Activated naive CD4-positive, alpha-beta T cell treated with anti-CD3 and anti-CD28 coated beads, Interleukin-2, amount 50 U/mL, for 72 hours (primary cell): ENCODE results near the gene TPSG1. TPM values are rescaled to one million over a fixed set of nuclear protein-coding genes. Genes with fewer than 3 reads are reported as not detected.
"Not testable (repeated sequence)": the region's sequence is repeated elsewhere in the genome, so short reads cannot be mapped to it uniquely, and the experiment has no call there.

ENCODE experiments used
- ATAC-seq, 2 donors: fragments of 150-1000 bp; cut with Tn5 transposase; 2 replicates each; pipeline ENCODE4 v1.10.0; 2021; ENCODE audit warnings: mild to moderate bottlenecking in 2 of 2, moderate library complexity in 2 of 2
- DNase-seq, 2 donors: peaks; one replicate each; pipeline ENCODE4 v3.0.0; 2021 to 2022; ENCODE audit warnings: low spot score in 2 of 2
- H3K27ac Mint-ChIP-seq, 2 donors: one replicate each; pipeline ENCODE4 v1.8.0; 2022; ENCODE audit warnings: mild to moderate bottlenecking in 2 of 2, mixed read lengths in 2 of 2
- H3K36me3 Mint-ChIP-seq, 2 donors: one replicate each; pipeline ENCODE4 v1.8.0; 2022; ENCODE audit warnings: mixed read lengths in 2 of 2
- H3K9me3 Mint-ChIP-seq, 2 donors: one replicate each; pipeline ENCODE4 v1.8.0; 2022; ENCODE audit warnings: mixed read lengths in 2 of 2
- total RNA-seq, 2 donors: library from RNA; stranded (reverse); gene quantifications; one replicate each; pipeline ENCODE4 v1.2.3, GENCODE V29; 2022

TPSG1 gene
- total RNA-seq = not detected

DNA sequence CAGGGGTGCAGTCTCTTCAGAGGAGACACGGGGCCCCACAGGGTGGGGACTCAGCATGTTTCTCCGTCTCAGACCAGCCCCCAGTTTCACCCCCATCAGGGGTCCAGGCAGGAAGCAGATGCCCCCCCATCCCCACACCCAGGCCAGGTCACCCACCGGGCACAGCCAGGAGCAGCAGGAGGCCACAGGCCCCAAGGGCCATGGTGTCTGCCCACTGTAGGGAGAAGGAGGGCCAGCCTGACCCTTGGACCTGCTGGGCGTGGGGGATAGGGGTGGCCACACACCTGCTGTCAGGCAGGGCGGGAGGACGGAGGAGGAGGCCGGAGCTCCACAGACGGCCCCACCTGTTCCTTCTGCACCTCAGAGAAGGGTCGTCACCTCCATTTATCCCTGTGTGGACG lies at the start of gene TPSG1:
Gene TPSG1 (minus strand): TSS at position 218 of the 401 bp plus-strand sequence. CDS start 16 bp downstream, at position 202.
- Mint-ChIP-seq H3K27ac (peak within 1 kb of the TSS in 1 of 2 donors; percentile 28), H3K9me3 (no peaks in the 10 kb centered on the region), H3K36me3 (no peaks in the 10 kb centered on the region)
- ATAC-seq = no peak
- DNase-seq = no peak

GRCh38 chr16:1274767-1275166 lies 49.7 kb upstream of the TPSG1 start:
- Mint-ChIP-seq H3K27ac (no peak overlapping the region), H3K36me3 (no peaks in the 10 kb centered on the region), H3K9me3 (peaks cover 0 to 5% of the 10 kb centered on the region in 2 donors)
- DNase-seq = no peak
- no peak for ATAC-seq

GRCh38 chr16:1273816-1274215 lies 48.7 kb upstream of the TPSG1 start:
- no peak for ATAC-seq
- Mint-ChIP-seq H3K27ac (no peak overlapping the region), H3K36me3 (no peaks in the 10 kb centered on the region), H3K9me3 (peaks cover 0 to 5% of the 10 kb centered on the region in 2 donors)
- DNase-seq = no peak

GRCh38 chr16:1272453-1273198 lies 47.6 kb upstream of the TPSG1 start:
- H3K9me3 Mint-ChIP-seq = peaks cover 0 to 5% of the 10 kb centered on the region in 2 donors
- no peak for ATAC-seq

GRCh38 chr16:1271724-1272413 lies 46.8 kb upstream of the TPSG1 start:
- H3K27ac Mint-ChIP-seq, H3K9me3 Mint-ChIP-seq, ATAC-seq, DNase-seq, H3K36me3 Mint-ChIP-seq: not testable (repeated sequence)

More at GRCh38 chr16:1272453-1273198, 47.6 kb upstream of the TPSG1 start:
- Mint-ChIP-seq H3K36me3 (no peaks in the 10 kb centered on the region), H3K27ac (no peak overlapping the region)
- no peak for DNase-seq

DNA sequence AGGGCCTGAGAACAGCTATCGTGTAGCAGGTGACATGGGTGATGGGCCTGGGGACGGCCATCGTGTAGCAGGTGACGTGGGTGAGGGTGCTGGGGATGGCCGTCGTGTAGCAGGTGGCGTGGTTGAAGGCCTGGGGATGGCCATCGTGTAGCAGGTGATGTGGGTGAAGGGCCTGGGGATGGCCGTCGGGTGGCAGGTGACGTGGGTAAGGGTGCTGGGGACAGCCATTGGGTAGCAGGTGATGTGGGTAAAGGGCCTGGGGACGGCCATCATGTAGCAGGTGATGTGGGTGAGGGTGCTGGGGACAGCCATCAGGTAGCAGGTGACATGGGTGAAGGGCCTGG lies 46.3 kb upstream of the TPSG1 start:
- ATAC-seq = no peak
- Mint-ChIP-seq H3K9me3 (peaks cover 0 to 5% of the 10 kb centered on the region in 2 donors), H3K27ac (peak overlapping the region in 1 of 2 donors; percentile 22), H3K36me3 (no peaks in the 10 kb centered on the region)
- DNase-seq = no peak

DNA sequence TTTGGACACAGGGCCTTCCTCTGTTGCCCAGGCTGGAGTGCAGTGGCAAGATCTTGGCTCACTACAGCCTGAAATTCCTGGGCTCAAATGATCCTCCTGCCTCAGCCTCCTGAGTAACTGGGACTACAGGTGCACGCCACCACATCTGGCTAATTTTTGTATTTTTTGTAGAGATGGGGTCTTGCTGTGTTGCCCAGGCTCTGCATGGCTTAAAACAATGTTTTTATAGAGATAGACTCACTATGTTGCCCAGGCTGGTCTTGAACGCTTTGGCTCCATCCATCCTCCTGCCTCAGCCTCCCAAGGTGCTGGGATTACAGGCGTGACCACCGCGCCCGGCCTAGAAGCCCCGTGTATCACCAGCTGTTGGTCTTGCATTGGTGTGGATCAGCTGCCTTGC lies 44.4 kb upstream of the TPSG1 start:
- H3K27ac Mint-ChIP-seq, ATAC-seq: not testable (repeated sequence)

GRCh38 chr16:1265826-1266225 lies 40.8 kb upstream of the TPSG1 start:
- no peak overlapping the region for H3K27ac Mint-ChIP-seq
- ATAC-seq (no peak), DNase-seq (no peak)
- no peaks in the 10 kb centered on the region for H3K36me3 Mint-ChIP-seq
- peaks cover 6 to 10% of the 10 kb centered on the region in 2 donors for H3K9me3 Mint-ChIP-seq

More for the DNA sequence above, 44.4 kb upstream of the TPSG1 start:
- not testable (repeated sequence) for H3K36me3 Mint-ChIP-seq, DNase-seq, H3K9me3 Mint-ChIP-seq

DNA sequence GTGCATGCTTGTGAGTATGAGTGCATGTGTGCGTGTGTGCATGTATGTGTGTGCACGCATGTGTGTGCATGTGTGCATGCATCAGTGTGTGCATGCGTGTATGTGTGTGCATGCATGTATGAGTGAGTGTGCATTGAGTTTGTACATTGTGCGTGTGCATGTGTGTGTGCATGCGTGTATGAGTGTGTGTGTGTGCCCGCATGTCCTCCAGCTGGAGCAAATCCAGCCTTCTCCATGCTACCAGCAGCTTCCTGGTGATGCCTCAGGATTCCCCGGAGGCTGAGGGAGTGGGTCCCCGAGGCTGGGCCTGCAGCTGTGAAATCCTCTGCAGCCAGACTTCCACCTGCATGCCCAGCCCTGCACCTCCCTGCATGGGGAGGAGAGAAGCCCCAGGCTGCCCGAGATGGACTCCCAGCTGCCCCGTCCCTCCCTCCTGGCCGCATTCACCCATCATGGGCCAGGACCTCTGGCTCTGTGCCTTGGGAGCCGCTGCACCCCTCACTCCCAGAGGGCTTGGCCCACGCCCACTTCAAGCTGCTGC lies 40.1 kb upstream of the TPSG1 start:
- no peak overlapping the region for H3K27ac Mint-ChIP-seq
- no peak for ATAC-seq
- H3K36me3 Mint-ChIP-seq = no peaks in the 10 kb centered on the region
- no peak for DNase-seq
- peaks cover 6 to 10% of the 10 kb centered on the region in 2 donors for H3K9me3 Mint-ChIP-seq

- ATAC-seq (no peak), DNase-seq (no peak)
- H3K36me3 Mint-ChIP-seq = no peaks in the 10 kb centered on the region
- no peak overlapping the region for H3K27ac Mint-ChIP-seq
- peaks cover 6 to 10% of the 10 kb centered on the region in 2 donors for H3K9me3 Mint-ChIP-seq
Measured at GRCh38 chr16:1264345-1265089, 39.4 kb upstream of the TPSG1 start.

- no peak for DNase-seq
- Mint-ChIP-seq H3K9me3 (peaks cover 6 to 10% of the 10 kb centered on the region in 2 donors), H3K36me3 (no peaks in the 10 kb centered on the region), H3K27ac (no peak overlapping the region)
- ATAC-seq = no peak
Measured at GRCh38 chr16:1263591-1264344, 38.7 kb upstream of the TPSG1 start.

DNA sequence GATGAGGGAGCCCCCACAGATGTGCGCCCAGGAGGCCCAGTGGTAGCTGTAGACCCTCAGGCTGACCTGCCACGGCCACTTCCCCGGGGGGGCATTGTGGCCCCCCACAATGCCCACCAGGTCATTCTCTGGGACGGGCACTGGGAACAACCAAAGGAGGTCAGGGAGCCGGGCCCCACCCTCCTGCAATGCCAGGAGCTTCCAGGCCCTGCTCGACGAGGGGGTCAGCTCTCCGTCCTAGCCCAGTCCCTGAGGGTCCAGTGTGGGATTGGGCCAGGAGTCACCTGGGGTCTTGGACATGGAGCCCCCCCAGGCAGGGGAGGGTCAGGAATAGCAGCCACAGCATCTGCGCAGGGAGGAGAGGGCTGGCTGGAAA lies 37.8 kb upstream of the TPSG1 start:
- no peak overlapping the region for H3K27ac Mint-ChIP-seq
- DNase-seq = no peak
- no peak for ATAC-seq
- peaks cover 6 to 10% of the 10 kb centered on the region in 2 donors for H3K9me3 Mint-ChIP-seq
- H3K36me3 Mint-ChIP-seq = no peaks in the 10 kb centered on the region

DNA sequence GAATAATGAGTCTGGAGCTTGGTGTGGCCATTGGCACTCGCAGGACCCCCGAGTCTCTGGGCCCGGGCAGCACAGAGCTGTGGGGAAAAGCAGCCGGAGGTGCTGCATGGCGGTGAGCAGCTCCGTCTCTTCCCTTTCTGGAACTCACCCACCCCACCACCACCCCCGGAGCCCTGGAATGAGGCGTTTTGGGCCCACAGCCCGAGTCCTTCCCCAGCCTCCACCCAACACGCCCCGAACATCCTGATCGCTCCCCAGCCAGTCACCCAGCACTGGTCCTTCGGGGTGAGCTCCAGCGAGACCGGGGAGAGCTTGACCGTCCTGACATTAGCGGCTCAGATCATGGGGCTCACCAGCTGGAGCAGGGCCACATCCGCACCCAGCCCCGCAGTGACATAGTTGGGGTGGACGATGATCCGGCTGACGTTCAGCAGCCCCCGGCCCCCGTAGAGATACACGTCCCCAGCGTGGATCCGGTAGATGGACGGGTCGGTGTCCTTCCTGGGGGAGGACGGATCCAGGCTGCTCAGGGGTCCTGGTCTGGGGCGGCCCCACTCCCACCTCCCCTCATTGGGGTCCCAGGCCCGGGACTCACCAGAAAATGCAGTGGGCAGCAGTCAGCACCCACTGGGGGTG lies 37.3 kb upstream of the TPSG1 start:
- H3K36me3 Mint-ChIP-seq = no peaks in the 10 kb centered on the region
- ATAC-seq = no peak
- peaks cover 6 to 10% of the 10 kb centered on the region in 2 donors for H3K9me3 Mint-ChIP-seq
- DNase-seq = no peak
- no peak overlapping the region for H3K27ac Mint-ChIP-seq

GRCh38 chr16:1261131-1261892 lies 36.2 kb upstream of the TPSG1 start:
- ATAC-seq = peak in 1 of 2 donors; percentile 72
- no peak overlapping the region for H3K27ac Mint-ChIP-seq
- H3K36me3 Mint-ChIP-seq = no peaks in the 10 kb centered on the region
- peak in 1 of 2 donors; percentile 25 for DNase-seq
- peaks cover 6 to 10% of the 10 kb centered on the region in 2 donors for H3K9me3 Mint-ChIP-seq

- ATAC-seq = no peak
- Mint-ChIP-seq H3K9me3 (peaks cover 6 to 10% of the 10 kb centered on the region in 2 donors), H3K36me3 (no peaks in the 10 kb centered on the region), H3K27ac (no peak overlapping the region)
- DNase-seq = no peak
Measured at GRCh38 chr16:1260101-1260680, 35.1 kb upstream of the TPSG1 start.
